Measurements from ENCODE around the gene NFKBIE. TPM values are rescaled to one million over a fixed set of nuclear protein-coding genes. Genes with fewer than 3 reads are reported as not detected.

The NFKBIE gene
- total and polyA plus RNA-seq, 4 donors, result 3.7 to 4.9 (median 4.7) TPM

GRCh38 chr6:44271406-44271723, 6.0 kb upstream of the NFKBIE start:
- H3K36me3 ChIP-seq (ENCODE audit: control insufficient read depth in 4 of 4, insufficient read depth in 3 of 4, low read depth in 1 of 4, low read length in 3 of 4), result no peaks in the 10 kb centered on the region
- WGBS, result 91% methylated on average over 6 of the region's 6 CpGs
- no peak overlapping the region for H3K27ac ChIP-seq (ENCODE audit: low read depth in 1 of 2, low read length in 2 of 2)
- peaks cover 0 to 9% (median 3%) of the 10 kb centered on the region in 4 donors for H3K4me1 ChIP-seq (ENCODE audit: control insufficient read depth in 4 of 4, insufficient read depth in 4 of 4, low read length in 3 of 4)
- peaks cover 0 to 11% (median 5%) of the 10 kb centered on the region in 4 donors for H3K27me3 ChIP-seq (ENCODE audit: control insufficient read depth in 4 of 4, insufficient read depth in 4 of 4, low read length in 3 of 4)
- no peak for DNase-seq (ENCODE audit: low spot score)
- H3K9ac ChIP-seq (ENCODE audit: low read depth in 1 of 2, low read length in 2 of 2), result no peak overlapping the region
- no peaks in the 10 kb centered on the region for H3K9me3 ChIP-seq (ENCODE audit: control insufficient read depth in 4 of 4, low read length in 3 of 4)
- no peak overlapping the region for H3K4me3 ChIP-seq (ENCODE audit: low read depth in 1 of 3, low read length in 3 of 3)
- no peak for TF ChIP-seq HNF4A (conservative IDR thresholded peaks at IDR 0.05)
- no peak for TF ChIP-seq FOXA2 (IDR thresholded peaks at IDR 0.05)
- TF ChIP-seq TAF1 (conservative IDR thresholded peaks at IDR 0.05), result no peak
- TF ChIP-seq SP1 (IDR thresholded peaks at IDR 0.05), result no peak
- no peak for TF ChIP-seq HNF4G (IDR thresholded peaks at IDR 0.05)
- TF ChIP-seq CTCF (IDR thresholded peaks at IDR 0.05; ENCODE audit: low read depth, low read length, missing input control), result no peak
- no peak for TF ChIP-seq MAX (IDR thresholded peaks at IDR 0.05)
- no peak for TF ChIP-seq NR2F2 (IDR thresholded peaks at IDR 0.05)
- TF ChIP-seq REST (IDR thresholded peaks at IDR 0.05), result no peak
- no peak for TF ChIP-seq RXRA (IDR thresholded peaks at IDR 0.05)
- TF ChIP-seq ATF3 (IDR thresholded peaks at IDR 0.05), result no peak
- TF ChIP-seq YY1 (IDR thresholded peaks at IDR 0.05), result no peak
- no peak for TF ChIP-seq RAD21 (IDR thresholded peaks at IDR 0.05)
- no peak for TF ChIP-seq FOXA1 (IDR thresholded peaks at IDR 0.05)
- no peak for TF ChIP-seq JUND (IDR thresholded peaks at IDR 0.05)
- TF ChIP-seq ZBTB33 (IDR thresholded peaks at IDR 0.05), result no peak
- no peak for TF ChIP-seq EGR1 (IDR thresholded peaks at IDR 0.05; ENCODE audit: low read depth in 2 of 2)

Data from liver (tissue), 9 donors.